GM21717 (cell line): ENCODE measurements around the gene CEACAM21.

ENCODE experiments used
- ATAC-seq: cut with Tn5 transposase; IDR thresholded peaks from one replicate; pipeline ENCODE4 v1.9.1; 2021; ENCODE audit warnings: mild to moderate bottlenecking, moderate library complexity; ENCODE audit not compliant: unreplicated experiment

The CEACAM21 gene

DNA sequence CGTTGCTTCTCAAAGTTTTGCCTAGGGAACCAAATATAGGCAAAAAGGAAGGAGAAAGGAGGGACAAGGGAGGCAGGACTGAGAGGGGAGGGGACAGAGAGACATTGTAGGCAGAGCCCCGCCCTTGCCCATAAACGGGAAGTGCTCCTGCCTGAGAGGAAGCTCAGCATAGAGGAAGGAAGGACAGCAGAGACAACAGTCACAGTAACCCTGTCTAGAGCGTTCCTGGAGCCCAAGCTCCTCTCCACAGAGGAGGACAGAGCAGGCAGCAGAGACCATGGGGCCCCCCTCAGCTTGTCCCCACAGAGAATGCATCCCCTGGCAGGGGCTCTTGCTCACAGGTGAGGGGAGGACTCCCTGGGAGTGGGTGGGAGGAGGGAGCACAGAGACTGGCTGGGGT, at the start of gene CEACAM21:
Gene CEACAM21, plus strand, starts transcription at position 169 of the 400 bp plus-strand sequence. Its CDS starts 109 bp downstream, at position 278.
- peak; percentile 59 for ATAC-seq

DNA sequence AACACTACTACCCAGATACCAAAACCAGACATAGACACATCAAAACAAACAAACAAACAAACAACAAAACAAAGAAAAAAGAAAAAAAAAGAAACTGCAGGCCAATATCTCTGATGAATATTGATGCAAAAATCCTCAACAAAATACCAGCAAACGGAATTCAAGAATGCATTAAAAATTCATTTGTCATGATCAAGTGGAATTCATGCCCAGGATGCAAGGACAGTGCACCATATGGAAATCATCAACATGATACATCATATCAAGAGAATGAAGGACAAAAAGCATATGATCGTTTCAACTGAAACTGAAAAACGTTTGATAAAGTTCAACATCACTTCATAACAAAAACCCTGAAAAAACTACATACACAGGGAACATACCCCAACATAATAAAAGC, 48.9 kb upstream of the CEACAM21 start:
- no peak for ATAC-seq

DNA sequence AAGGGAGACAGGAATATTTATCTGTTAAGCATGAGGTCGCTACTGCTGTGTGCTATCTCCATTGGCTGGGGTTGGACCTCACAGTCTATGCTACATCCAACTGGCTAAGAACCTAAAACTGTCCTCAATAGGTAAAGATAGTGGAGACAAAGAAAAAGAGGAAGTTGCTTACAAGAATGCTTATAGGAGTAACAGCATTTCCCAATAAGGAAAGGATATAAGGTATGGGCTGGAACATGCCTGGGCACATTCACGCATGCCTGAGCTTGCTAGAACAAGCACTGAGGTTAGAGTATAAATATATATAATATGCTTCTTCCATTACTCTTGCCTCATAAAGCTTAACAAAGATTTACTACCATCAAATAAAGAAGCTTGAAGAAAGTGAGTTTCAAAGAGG, 47.9 kb upstream of the CEACAM21 start:
- no peak for ATAC-seq

DNA sequence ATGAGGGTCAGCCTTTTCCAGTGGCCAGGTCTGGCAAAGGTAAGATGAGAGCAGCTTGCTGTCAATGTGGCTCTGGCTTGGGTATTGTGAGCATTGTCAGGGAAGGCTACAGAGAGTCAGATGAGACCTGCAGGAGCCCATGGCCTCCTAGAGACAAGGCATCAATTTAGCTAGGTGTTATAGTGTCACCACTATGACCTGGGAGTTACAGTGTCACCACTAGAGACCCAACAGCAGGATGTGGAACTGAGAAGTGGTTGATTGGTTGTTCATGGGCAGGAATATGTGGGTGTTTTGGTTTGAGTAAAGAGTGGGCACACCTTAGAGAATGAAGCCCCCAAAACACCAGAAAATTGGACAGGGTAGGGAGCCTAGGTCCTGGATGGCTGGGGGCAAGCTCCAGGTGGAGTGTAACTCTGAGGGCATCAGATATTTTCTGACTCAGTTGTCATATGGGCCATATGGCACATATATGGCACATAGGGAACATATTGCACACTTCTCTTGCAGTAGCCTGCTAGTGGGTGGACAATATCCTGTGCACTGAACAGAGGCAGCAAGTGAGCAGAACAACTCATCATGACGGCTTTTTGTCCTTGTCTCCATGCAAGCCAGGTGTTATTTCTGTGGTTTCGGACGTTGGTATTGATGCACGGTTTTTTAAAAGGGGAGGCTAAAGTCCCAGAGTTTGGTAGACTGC, 46.3 kb upstream of the CEACAM21 start:
- no peak for ATAC-seq

DNA sequence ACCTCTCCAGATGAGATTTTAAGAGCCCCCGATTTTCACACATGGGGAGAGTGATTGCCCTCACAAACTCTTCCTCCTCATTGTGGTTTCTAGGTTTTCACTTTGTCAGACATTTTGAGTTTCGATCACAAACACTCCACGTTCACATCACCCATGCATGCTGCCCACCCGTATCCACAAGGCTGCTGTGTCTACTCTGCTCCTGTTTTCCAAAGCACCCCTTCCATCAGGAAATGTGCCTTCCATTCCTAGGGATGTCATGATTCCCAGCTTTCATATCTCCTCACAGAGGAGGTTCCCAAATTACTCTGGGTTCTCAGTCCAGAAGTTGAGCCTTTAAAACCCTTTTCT, 45.8 kb upstream of the CEACAM21 start:
- ATAC-seq = no peak

DNA sequence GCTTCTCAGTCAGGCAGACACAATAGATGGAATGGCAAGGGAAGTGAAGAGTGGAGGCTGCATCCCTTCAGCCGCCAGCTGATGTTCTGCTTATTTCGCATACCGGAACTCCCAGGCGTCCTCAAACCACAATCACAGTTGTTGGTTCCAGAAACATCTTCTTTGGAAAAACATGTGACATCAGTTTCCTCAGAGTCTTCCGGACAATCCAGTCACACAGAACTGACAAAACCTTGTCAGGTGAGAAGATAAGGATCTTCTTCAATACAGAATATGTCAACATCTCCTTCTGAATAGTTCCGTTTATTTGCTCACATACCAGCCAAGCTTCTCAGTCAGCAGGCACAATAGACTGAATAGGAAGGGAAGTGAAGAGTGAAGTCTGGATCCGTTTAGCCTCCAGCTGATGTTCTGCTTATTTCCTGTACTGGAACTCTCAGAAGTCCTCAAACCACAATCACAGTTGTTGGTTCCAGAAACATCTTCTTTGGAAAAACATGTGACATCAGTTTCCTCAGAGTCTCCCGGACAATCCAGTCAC, 45.1 kb upstream of the CEACAM21 start:
- ATAC-seq = no peak

DNA sequence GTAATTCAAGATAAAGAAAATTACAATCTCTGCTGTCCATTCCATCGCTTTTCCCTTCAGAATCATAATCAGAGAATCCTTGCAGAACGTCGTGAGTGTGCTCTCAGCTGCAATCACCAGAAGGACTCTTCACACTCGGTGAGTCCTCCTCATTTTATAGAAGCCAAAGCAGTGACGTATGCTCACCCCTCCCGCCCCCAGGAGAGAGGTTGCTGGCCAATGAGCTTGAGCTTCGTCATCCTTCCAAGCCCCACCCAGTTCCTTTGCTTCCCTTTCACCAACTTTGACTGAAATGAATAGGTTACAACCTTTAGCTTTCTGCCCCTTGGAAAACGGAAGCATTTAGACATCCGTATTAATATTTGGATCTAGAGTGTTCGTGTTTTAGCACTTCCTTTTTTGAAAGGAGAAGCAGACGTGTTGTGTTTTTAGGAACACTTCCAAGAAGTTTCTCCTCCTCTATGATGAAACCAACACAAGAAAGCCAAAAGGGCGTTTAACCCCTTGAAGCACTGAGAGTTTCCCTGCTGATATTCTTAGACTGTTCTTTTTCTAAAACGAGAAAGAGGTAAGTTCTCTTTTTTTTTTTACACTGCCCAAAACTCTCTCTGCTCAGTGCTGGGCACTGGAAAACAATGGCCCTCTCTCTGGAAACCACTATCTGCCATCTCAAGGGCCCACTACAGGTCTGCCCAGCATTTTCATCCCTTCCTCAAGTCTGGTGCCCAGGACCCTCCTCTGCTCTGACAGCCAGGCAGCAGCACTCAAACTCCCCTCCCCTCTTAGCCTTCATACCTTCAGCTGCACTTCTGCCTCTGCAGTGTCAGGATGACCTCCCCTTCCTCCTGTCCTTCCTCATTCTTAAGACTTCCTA, 44.3 kb upstream of the CEACAM21 start:
- no peak for ATAC-seq

DNA sequence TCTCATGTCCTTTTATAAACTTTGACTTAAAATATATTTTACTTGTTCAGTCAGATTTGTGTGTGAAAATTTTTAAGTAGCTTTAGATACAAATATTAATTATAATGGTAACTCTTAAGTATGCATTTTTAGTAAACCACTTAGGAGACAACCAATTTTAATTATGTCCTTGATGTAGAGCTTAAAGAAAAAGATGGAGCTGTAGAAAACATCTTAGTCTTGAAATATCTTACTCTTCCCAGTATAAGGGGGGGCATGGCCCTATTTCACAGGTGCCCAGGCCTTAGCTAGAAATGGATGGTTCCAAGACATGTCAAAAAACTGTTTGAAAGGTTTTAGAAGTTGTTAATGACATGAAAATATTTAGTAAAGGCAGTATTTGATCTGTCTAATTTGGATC, 43.4 kb upstream of the CEACAM21 start:
- ATAC-seq = no peak

DNA sequence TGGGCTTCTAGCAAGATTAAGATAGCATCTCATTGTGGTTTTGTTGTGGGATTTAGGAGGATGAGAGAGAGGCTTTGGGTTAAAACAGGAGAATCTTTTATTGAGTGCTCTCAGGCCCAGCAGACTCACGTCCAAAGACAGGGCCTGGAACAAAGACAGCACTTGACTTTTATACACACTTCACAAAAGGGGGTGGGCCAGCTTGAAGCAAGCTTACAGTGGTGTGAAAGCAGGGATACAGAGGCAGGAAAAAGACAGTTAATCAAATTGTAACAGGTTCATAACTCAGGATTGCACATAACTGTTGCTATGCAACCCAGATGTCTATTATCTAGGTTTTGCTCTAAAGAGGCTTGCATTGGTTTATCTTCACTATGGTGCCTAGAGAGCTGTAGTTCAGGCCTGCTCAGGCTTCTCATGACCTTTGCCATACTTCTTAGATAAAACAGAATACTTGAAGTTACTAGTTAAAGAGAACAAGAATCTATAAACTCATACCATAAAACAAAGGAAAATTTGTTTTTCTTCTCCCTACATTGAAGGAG, 42.2 kb upstream of the CEACAM21 start:
- no peak for ATAC-seq

DNA sequence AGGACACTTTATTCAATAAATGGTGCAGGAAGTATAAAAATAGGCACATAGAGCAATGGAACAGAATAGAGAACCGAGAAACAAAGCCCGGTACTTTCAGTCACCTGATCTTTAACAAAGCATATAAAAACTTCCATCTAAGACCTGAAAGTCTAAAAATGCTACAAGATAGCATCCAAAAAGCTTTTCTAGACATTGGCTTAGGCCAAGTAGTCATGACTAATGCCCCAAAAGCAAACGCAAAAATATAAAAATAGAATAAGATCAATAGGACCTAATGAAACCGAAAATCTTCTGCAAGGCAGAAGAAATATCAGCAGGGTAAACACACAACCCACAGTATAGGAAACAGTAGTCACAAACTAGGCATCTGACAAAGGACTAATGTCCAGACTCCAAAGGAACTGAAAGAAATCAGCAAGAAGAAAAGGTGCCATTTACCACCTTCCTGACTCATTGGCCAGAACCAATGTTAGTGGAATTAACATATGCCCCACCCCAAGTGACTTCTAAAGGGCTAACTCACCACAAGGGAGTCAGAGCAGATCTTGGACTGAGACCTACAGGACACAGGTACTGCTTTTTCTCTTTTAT, 40.8 kb upstream of the CEACAM21 start:
- ATAC-seq = peak; percentile 43

DNA sequence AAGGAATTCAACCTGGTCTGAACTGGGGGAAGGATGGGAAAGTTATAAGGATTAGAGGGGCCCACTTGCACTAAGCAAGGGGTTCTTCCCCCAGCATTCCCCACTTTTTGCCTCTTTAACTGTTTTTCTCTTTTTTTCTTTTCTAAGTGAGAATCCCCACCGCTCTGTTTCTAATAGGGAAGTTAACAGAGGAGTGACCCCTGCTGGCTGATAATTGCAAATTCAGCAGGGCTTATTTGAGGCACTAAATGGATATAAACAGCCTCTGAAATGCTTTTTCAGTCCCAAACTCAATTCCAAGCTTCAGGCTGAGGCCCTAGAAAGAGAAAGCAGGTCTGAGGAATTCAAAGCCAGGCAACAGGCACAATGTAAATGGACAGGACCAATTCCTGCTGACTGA, 38.2 kb upstream of the CEACAM21 start:
- ATAC-seq = no peak

DNA sequence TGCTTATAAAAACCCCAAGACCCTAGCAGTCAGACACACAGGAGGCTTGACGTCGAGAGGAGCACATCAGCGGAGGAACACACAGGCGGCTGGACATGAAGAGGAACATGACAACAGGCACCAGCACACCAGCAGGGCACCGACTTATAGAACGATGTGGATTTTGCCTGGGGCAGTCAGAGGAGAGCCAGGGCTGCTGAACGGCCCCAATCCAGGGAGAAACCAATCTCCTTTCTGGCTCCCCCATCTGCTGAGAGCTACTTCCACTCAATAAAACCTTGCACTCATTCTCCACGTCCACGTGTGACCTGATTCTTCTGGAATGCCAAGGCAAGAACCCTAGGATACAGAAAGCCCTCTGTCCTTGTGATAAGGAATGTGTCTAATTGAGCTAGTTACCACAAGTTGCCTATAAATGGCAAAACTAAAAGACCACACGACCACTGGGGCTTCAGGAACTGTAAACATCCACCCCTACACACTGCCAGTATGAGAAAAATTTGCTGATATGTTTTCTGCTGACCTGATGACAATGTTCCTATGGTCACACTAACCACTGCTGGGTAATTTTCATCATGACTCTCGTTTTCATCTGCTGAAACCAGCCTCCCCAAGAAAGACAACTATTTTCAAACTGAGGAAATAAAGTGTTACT, 35.8 kb upstream of the CEACAM21 start:
- no peak for ATAC-seq

DNA sequence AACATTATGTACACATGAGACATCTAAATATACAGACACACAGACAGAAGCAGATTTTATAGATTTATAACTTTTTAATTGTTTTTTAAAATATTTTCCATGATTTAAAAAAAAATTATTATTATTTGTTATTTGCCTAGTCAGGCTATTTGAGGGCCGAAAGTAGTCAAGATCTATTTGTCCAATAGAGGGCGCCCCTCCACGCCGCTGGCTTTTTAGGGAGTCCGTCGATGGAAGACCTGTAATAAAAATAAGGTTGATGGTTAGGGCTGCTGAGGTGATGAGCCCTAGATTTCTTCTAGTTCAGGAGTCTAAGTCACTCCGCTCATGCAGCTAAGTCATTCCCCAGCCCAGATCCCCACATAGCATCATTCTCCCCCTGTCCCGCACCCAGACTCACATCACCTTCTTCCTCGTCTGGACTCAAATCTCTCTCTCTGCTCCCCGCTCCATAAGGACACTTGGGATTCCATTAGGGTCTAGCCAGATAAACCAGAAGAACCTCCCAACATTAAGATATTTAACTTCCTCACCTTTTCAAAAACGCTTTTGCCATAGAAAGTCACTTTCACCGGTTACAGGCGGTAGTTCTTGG, 33.9 kb upstream of the CEACAM21 start:
- ATAC-seq = no peak

DNA sequence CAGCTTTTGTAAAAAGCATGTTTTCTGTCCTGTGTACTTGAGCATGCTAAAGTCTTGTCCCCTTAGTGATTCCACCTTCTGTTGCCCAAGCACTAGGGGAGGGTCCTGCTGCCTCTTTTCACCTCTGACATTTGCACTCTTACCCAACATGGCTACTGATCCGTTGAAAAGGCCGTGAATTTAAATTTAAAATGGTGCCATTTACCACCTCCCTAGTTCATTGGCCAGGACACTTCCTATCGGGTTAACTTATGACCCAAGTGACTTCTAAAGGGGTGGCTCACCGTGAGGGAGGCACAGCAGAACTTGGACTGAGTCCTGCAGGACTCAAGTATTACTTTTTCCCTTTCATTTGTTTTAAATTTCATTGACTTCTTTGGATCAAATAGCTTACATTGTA, 33.3 kb upstream of the CEACAM21 start:
- ATAC-seq = no peak

DNA sequence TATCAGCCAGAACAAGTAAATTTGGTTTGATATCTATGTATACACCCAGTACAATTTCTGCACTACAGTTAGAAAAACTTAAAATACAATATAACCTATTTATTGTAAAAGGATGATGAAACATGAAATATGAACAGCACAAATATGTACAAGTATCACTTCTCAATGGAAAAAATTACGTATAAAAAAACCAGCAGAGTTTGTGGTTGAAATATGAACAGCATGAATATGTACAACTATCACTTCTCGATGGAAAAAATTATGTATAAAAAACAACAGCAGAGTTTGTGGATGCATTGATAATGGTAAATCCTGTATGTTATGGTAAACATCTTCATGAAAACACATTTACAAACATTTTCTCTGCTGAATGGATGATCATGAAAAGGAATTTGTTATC, 32.4 kb upstream of the CEACAM21 start:
- ATAC-seq = no peak

DNA sequence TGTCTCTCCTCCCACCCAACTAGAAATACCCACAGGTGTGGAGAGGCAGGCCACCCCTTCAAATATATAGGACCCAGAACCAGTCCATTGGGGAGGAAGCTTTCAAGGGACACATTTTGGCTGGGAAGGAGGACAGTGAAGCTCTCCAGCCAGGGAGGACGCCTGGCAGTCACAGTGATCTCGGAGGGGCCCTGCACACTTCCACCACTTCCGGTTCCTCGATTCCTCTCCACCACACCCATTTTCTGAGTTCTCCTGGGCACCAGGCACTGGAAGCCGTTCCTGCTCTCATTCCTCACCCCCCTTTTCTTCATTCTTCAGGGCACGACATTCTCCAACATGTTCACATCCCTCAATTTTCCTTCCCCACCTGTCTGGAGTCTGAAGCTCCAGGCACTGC, 30.4 kb upstream of the CEACAM21 start:
- no peak for ATAC-seq

DNA sequence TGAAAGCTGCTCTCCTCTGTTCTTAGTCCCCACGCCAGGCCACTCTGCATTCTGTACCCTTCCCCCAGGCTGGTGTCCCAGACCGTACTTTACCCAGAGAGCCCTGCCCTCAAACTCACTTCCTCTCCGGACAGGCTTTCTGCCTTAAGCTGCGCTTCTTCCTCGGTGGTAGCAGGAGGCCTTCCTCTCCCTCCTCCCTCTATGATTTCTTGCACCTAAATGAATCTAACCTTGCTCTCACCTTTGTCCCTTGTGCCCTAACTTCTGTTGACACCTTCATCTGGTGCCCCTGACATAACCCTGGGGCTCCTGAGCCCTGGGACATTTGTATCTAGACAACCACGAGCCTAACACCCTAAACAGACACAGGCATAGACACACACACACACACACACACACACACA, 29.6 kb upstream of the CEACAM21 start:
- ATAC-seq = no peak

DNA sequence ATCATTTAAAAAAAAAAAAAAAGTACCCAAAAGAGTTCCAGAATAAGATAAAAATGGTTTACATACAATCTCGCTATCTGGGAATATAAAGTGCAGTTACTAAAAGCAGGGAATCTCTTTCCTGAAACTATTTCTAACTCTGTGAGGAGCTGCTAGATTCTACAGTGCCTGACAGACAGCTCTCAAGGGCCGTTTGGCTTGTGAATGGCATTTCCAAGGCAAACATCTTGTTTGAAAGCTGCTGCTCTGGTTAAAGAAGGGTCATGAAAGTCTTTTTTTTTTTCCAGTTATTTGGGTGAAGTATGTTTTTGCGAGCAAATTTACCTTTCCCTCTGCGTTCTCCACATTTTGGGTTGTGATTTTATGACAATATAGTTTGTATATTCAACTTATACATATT, 29.0 kb upstream of the CEACAM21 start:
- ATAC-seq = no peak

DNA sequence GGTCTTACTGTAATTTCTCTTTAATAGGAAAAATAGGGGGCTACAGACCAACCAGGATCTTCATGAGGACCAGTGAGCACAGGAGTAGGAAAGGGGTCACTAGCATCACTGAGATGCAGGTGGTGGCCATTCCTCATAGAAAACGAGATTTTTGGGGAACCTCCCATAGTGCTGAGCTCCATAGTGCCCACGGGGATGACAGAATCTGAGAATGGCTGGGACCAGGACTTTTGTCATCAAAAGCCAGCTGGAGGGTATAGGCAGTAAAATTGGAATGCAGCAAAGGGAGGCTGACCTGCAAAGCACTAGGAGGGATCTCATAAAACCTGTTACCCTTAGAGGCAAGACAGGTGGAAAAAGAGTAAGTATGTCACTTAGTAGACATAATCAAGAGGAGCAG, 28.4 kb upstream of the CEACAM21 start:
- no peak for ATAC-seq

DNA sequence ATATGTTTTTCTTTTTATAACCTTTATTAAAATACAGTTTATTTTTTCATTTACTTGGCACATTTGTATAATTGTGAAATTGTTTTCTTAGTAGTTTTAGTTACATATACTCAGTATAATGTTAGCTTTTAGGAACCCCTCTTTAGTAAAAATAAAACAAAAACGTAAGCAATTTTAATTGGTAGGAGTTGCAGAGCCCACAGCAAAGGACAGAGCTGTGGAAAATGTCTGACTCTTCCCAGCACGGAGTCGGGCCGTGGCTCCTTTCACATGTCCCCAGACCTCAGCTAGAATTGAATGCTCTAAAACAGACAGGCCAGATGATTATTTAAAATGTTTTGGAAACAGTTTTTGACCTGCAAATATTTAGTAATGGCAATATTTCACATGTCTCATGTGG, 27.9 kb upstream of the CEACAM21 start:
- ATAC-seq = no peak
